ENCODE data around the gene SLC7A10.
"Not testable (repeated sequence)": the region's sequence is repeated elsewhere in the genome, so short reads cannot be mapped to it uniquely, and the experiment has no call there.

SLC7A10 gene

DNA sequence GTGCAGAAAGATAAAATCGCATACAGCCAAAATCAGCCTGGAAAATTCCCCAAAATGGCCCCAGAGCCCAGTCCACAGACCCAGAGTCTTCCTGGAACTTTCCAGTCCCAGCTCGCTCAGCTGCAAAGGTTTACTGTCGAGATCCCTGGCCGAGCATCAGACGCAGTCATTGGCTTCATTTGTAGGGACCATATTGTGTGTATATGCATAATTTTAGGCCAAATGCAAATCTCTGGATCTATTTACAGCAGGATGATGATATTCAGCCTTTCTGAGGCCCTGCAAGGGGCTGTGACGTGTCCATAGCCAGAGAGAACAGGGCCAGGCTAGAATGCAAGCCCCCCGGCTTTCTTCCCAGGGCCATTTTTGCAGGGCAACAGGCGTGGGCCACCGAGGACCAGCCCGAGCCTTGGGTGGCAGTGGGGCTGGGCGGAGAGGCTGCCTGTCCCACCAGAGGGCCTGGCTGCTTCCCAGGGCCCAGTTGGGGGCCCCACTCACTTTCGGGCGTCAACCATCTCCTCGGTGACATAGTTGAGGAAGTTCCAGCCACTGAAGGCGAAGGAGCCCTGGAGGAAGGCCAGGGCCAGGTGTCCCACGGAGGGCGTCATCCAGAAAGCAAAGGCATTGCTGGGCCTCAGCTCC lies 13.7 kb downstream of the SLC7A10 start:
- TF ChIP-seq, protein P1, sequence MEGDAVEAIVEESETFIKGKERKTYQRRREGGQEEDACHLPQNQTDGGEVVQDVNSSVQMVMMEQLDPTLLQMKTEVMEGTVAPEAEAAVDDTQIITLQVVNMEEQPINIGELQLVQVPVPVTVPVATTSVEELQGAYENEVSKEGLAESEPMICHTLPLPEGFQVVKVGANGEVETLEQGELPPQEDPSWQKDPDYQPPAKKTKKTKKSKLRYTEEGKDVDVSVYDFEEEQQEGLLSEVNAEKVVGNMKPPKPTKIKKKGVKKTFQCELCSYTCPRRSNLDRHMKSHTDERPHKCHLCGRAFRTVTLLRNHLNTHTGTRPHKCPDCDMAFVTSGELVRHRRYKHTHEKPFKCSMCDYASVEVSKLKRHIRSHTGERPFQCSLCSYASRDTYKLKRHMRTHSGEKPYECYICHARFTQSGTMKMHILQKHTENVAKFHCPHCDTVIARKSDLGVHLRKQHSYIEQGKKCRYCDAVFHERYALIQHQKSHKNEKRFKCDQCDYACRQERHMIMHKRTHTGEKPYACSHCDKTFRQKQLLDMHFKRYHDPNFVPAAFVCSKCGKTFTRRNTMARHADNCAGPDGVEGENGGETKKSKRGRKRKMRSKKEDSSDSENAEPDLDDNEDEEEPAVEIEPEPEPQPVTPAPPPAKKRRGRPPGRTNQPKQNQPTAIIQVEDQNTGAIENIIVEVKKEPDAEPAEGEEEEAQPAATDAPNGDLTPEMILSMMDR (IDR thresholded peaks at IDR 0.05; ENCODE audit: insufficient read depth, low read depth, low read length, missing control alignments): no peak

DNA sequence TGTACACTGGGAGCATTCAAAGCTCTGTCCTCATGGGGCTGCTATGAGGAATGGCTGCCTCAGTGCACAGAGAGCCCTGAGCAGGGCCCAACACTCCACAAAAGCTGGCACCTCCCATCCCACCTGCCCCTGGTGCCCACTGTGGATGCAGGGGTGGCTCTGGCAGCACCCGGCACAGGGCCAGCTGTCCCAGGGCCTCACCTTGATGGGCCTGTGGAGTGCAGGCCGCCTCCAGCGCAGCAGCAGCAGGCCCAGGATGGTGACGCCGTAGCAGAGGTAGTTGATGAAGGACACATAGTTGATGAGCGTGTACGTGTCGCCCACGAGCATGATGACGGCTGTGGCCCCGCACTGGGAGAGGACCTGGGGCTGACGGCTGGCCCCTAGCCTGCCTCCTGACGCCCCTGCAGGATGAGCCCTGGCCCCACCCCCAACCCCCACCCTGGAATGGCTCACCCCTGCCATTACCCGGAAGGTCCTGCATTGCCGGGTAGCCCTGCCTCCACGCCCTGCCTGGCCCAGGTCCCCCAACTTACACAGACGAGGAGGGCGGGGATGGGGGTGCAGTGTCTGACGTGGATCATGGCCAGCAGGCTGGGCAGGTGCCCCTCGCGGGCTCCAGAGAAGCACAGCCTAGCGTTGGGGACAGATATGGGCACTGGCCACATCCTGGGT lies 15.2 kb downstream of the SLC7A10 start:
- TF ChIP-seq, protein P1 (IDR thresholded peaks at IDR 0.05; ENCODE audit: insufficient read depth, low read depth, low read length, missing control alignments): no peak
- DNase-seq (ENCODE audit: low read depth): no peak
- H3K4me3 ChIP-seq (ENCODE audit: low read length): no peak overlapping the region

More for the DNA sequence above, 13.7 kb downstream of the SLC7A10 start:
- no peak overlapping the region for H3K4me3 ChIP-seq (ENCODE audit: low read length)
- no peak for DNase-seq (ENCODE audit: low read depth)

DNA sequence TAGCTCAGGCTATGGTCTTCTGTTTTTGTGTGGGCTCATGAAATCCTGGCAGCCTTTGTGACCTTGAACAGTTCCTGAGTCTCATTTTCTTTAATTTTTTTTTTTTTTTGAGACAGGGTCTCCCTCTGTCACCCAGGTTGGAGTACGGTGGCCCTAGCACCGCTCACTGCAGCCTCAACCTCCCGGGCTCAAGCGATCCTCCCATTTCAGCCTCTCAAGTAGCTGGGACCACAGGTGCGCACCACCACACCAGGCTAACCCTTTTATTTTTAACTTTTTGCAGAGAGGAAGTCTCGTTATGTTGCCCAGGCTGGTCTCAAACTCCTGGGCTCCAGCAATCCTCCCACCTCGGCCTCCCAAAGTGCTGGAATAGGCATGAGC lies 15.8 kb downstream of the SLC7A10 start:
- H3K4me3 ChIP-seq (ENCODE audit: low read length); DNase-seq (ENCODE audit: low read depth): not testable (repeated sequence)

DNA sequence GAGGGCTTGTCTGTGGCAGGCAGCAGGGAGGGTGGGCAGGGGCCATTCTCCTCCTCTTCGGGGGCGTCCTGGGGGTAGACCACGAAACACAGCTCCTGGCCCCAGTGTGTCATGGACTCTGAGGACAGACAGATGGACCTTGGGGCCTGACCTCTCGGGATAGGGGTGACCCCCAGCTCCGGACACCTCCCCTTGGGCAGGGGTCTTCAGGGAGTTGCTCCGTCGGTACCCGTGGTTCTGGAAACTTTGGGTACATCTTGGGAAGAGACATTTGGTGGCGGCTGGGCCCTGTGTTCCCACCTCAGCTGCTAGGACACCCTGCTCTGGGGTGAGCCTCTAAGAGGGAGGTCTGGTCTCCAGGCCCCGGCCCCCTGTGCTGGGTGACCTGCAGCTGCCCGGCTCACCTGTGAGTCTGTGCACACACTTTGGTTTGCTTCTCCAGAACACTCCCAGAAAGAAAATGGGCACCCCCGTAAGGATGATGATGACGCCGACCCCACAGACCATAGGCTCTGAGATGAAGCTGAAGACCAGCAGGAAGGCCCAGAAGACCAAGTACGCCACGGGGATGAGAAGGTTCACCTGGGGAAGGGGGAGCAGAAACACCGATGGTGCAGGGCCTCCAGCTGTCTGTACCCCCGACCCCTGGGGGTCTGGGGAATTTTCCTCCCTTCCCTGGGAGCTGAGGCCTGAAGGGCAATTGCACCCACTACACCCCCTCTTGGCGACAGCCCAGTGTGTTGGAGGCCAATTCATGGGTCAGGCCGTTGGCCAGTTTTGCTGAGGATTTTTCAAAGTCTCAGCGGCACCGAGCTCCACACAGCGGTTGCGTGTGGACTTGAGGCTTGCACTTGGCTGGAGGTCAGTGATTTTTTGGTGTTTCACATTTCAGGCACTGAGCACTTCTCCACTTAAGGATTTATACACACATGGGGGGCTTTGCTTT lies 16.5 kb downstream of the SLC7A10 start:
- TF ChIP-seq, protein P1 (IDR thresholded peaks at IDR 0.05; ENCODE audit: insufficient read depth, low read depth, low read length, missing control alignments): no peak
- H3K4me3 ChIP-seq (ENCODE audit: low read length): no peak overlapping the region
- no peak for DNase-seq (ENCODE audit: low read depth)

DNA sequence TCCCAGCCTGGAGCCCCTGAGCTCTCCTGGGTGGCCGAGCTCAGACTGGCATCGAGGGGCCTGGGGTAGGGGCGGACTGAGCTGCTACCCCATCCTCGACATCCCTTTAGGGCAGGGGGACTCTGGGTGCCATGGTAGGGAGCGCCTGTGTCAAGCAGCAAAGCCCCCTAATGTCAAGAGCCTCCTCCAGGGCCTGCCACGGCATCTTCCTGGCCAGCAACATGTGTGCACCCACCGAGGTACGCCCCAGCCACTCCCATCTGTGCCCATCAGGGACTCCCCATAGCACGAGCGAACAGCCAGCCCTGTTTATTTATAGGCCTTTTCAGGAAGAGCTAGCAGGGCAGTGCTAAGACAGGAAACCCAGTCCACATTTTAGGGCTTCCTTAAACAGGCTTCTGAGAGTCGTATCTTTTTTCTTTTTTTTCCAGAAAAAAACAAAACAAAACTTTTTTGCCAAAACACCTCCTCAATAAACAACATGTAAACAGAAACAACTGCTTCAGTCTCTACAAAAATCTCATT lies 17.2 kb downstream of the SLC7A10 start:
- DNase-seq (ENCODE audit: low read depth): no peak
- TF ChIP-seq, protein P1 (IDR thresholded peaks at IDR 0.05; ENCODE audit: insufficient read depth, low read depth, low read length, missing control alignments): no peak
- no peak overlapping the region for H3K4me3 ChIP-seq (ENCODE audit: low read length)

DNA sequence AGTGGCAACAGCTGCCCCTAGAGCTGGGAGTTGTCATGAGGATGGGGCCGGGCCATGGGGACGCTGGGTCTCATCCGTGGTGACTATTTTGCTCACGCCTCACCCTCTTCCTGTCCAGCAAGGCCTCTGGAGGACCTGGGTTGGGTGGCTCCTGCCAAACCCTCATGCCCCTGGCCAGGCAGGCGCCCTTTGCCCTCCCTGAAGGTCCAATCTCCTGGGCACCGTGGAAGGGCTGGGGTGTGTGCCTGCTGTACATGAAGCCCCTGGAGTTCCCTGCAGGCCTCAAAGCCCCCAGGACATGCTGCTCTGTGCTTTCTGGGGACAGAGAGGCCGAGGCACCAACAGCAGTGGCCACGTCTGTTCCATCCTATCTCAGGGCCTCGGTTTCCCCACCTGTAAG lies 17.7 kb downstream of the SLC7A10 start:
- H3K4me3 ChIP-seq (ENCODE audit: low read length): no peak overlapping the region
- no peak for DNase-seq (ENCODE audit: low read depth)
- TF ChIP-seq, protein P1 (IDR thresholded peaks at IDR 0.05; ENCODE audit: insufficient read depth, low read depth, low read length, missing control alignments): no peak
